ENCODE results near the gene PDIK1L.

PDIK1L gene

GRCh38 chr1:26158271-26158907, 46.8 kb downstream of the PDIK1L start:
- FAIRE-seq: no peak

DNA sequence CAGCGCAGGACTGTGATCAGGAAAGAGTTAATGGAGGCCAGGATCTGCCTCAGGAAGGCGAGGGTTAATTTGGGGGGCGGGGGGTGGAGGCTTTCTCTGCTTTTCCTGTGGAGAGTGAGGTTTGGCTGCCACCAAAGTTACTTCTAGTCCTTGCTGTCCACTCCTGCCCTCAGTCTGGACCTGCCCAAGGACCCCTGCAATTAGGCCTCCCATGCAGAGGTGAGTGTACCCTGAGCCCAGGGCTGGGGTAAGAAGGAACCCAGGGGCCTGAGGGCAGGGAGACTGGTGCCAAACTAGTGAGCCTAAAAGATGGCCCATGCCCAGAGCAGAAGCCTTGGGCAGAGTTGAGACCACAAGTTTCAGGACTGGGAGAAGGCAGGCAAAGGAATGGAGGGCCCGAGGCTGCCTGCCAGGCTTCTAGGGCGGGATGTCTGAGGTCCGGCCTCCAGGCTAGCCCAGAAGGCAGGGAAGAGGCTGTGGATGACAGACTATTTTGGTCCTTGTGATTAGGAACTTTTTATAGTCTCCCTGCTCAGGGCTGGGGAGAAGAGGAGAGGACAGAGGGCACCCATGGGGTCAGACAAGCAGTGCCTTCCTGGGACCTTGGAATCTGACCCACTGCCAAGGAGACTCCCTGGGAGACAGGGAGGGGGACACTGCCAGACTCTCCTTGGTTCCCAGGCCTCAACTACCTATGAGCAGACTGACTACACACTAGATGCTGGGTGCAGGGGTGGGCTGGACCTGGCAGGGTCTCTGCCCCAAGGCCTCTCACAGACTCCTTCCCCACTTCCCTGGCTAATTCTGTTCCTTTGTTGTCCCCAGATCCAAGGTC, 47.5 kb downstream of the PDIK1L start, which contains the start of gene FAM110D:
Gene FAM110D (plus strand): TSS at position 172 of the 835 bp plus-strand sequence. CDS start 2,213 bp downstream, outside the sequence.
- FAIRE-seq: no peak

DNA sequence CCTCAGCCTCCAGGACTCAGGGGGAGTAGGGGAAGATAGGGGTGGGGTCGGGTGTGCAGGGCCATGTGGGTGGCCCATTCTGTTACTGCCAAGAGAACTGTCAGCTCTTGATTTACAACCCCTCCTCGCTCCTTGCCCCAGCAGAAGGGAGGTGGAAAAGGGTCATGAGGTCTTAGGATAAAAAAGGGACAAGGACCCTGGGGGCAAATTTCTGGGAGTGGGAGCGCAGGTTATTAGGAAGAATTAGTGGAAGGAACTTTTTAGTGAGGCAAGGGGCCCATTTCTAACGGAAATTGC, 48.1 kb downstream of the PDIK1L start:
- FAIRE-seq: no peak

DNA sequence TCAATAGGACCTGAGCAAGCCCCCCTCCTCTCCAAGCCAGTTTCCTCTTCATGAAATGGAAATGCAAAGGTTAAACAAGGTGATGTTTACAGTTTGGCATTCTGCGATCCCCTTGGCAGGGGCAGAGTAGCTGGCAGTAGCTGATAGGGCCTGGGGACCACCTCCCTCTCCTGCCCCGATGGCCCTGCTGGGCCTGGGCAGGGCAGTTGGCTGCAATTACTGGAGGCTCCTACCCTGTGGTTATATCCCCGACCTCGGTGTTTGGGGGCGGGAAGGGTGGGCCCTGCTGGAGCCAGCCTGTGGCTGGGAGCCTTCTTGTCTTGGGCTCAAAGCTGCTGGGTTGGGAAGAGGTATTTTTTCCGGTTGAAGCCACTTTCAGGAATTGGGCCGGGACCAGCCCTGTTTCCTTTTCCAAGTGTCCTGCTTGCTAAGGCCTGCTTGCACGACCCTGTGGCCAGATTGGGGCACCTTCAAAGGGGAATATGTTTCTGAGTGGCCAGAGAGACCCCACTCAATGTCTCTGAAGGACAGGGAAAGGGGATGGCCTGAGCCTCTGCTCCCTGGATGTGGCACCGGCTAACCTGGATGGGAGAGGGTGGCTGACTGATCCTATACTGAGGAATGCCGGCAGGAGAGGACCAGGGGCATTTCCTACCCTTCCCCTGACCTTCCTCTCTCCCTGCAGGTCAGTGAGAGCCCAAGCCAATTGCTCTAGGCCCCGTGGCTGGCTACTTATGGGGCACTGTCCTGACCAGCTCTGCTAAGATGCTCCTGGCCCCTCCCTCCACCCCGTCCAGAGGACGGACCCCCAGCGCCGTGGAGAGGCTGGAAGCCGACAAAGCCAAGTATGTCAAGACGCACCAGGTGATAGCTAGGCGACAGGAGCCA, 49.1 kb downstream of the PDIK1L start:
- no peak for FAIRE-seq

DNA sequence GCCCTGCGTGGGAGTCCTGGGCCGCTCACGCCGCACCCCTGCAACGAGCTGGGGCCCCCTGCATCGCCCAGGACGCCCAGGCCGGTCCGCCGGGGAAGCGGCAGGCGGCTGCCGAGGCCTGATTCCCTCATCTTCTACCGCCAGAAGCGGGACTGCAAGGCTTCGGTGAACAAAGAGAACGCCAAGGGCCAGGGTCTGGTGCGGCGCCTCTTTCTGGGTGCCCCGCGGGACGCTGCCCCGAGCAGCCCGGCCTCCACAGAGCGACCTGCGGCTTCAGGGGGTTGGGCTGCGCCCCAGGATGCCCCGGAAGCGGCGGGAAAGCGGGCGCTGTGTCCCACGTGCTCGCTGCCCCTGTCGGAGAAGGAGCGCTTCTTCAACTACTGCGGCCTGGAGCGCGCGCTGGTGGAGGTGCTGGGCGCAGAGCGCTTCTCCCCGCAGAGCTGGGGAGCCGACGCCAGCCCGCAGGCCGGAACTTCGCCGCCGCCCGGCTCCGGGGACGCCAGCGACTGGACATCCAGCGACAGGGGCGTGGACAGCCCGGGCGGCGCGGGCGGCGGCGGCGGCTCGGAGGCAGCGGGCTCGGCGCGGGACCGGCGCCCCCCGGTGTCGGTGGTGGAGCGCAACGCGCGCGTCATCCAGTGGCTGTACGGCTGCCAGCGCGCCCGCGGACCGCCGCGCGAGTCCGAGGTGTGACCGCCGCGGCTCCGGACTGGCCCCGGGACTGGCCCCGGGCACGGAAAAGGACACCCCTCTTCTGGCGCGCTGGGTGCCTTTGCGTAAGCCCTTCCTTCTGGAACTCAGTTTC, 50.0 kb downstream of the PDIK1L start:
- FAIRE-seq: no peak

- no peak for FAIRE-seq
These were observed 50.6 kb downstream of the PDIK1L start for GRCh38 chr1:26162220-26162709.

DNA sequence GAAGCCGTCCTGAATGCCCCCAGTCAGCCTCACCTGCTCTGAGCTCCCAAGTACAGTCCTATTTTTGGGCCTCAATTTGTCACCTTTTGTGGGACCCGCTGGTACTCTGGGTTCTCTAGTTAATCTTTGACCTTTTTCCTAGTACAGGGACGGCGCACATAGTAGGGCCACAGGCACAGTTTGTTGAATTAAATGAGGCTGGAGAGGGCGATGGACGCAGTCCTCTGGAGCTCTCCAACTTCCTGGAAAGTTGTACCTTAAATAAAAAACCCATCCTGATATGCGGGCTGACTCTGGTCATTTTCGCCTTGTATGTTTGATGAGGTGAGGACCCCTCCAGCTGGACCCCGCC, 52.0 kb downstream of the PDIK1L start:
- no peak for FAIRE-seq

DNA sequence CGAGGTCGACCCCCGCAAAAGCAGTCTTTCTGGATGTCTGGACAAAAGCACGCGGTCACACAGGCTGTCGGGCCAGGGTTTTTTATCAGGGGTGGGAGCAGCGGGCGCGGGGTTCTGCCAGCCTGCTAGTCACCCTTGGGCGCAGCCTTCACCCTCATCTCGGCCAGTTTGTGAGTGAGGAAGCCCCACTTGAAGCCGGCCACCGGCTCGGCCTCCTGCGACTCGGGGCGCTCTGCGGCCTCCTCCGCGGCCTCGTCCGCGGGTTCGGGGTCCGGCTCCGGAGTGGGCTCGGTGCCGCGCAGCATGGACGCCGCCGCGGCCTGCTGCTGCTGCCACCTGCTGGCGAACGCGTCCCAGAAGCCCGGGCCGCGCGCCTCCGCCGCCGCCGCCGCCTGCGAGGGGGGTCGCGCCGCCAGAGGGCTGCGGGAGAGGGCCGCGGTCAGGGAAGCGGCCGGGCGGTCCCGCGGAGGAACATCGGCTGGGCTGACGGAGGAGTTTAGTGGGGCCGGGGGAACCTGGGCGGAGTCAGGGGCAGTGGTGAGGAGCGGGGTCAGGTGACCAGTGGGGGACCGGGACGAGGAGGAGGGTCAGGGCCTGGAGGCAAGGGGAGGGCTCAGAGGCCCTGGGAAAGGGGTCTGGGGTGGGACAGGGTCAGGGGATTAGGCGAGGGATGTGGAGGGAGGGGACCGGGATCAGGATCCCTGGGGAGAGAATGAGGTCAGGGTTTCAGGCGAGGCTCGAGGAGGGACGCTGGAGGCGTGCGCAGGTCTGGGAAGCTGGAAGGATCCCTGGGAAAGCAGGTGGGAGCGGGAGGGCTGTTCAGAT, 52.6 kb downstream of the PDIK1L start:
- no peak for FAIRE-seq

DNA sequence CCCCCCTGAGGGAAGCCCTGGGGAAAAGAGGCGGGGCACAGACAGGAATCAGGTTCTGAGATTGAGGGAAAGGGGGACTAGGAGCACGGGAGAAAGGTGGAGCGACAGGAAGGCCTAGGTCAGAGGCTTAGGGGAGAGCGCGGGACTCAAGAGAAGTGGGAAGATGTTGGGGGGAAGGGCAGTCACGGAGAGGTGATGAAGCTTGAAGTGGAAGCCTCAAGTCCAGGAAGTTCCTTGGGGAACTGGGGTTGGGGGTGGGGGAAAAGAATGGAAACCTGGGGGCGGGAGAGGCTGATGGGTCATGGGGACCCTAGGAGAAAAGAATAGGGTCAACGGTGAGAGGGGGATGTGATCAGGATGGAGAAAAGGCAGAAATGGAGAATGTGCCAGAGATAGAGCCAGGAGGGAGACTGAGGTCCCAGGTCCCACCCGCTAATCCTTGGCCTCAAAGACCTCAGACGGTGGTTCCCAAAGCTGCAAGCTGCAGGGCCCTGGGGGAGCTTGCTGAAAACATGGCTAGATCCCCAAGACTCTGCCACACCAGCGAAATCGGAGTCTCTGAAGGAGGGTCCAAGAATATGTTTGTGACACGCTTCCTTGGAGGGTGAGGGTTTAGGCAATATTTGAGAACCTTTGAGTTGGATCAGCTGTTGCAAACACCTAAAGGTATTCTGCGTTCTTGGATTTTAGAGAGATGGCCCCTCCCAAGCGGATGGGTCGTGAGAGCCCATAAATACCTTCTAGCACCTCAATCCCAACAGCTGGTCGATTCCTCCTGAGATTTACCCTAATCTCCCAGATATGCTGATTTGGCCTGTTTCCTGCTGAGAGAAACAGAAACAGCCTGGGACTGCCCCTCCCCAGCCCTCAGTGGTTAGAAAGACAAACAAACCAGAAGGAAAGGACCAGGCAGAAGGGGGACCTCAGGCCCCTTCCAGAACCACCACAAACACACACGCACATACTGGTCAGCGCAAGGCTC, 53.5 kb downstream of the PDIK1L start:
- no peak for FAIRE-seq

DNA sequence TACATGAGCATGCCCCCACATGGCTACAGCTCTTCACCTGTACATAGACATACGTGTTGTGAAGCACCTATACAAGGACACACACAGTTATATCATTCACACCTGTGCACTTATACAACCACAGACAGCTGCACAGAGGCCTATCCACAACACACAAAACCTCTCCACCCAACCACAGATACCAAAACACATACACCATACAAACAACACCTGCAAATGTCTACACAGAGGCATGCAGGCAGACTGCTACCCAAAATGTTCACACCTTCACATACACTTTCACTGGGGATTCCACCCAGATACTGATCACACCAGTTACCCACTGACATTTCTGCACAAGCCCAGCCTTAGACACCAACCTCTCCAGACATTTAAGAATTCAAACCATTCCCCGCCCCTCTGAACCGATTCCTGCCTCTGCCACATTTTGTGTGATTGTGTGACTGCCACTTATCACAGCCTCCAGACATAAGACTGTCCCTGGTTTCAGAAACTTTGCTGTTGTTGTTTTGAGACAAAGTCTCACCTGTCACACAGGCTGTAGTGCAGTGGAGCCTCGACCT, 55.2 kb downstream of the PDIK1L start:
- no peak for FAIRE-seq

DNA sequence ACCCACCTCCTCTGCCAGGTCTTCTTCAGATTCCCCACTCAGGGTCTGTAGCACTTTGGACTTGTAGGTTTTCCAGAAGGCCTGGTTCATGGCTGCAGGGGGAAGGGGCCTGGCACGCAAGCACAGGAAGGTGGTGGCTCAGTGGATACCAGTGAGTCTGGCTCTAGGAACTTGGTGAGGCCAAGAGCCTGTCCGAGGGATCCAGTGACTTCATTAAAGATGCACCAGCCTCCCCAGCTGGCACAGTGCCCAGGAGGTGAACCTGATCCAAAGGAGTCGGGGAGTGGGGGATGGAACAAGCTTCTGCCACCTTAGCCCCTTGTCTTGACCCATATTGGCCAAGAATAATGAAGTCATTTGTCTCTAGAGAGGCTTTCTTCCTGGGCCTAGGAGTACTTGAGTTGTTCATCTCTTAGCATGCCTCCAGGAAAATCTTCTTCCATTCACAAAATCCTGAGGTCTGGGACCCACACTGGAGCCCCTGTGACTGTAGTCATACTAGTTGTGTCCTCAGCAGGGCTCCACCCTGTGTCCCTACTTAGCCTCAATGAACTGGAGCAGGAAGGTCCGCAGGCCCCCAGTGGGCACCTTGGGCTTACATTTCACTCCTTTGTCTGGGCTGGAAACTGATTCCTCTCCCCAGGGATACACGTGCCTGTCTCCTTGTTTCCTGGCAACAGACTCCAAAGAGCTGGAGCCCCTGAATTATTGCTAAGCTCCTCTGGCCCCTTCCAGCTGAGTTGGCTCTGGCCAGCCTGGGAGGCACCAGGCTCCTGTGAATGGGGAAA, 57.0 kb downstream of the PDIK1L start, which contains the start of gene C1orf232:
Gene C1orf232 (minus strand): TSS at position 554 of the 788 bp plus-strand sequence. CDS start 464 bp downstream, at position 90.
- FAIRE-seq: no peak

GRCh38 chr1:26169198-26169554, 57.6 kb downstream of the PDIK1L start:
- FAIRE-seq: no peak

- no peak for FAIRE-seq
These were observed 58.2 kb downstream of the PDIK1L start, which contains the start of gene ZNF593 for GRCh38 chr1:26169669-26170471. TSS of gene ZNF593 (plus strand) at chr1:26169908. CDS start at chr1:26169984, 76 bp downstream.

- no peak for FAIRE-seq
These were observed 58.8 kb downstream of the PDIK1L start for GRCh38 chr1:26170472-26170821.

DNA sequence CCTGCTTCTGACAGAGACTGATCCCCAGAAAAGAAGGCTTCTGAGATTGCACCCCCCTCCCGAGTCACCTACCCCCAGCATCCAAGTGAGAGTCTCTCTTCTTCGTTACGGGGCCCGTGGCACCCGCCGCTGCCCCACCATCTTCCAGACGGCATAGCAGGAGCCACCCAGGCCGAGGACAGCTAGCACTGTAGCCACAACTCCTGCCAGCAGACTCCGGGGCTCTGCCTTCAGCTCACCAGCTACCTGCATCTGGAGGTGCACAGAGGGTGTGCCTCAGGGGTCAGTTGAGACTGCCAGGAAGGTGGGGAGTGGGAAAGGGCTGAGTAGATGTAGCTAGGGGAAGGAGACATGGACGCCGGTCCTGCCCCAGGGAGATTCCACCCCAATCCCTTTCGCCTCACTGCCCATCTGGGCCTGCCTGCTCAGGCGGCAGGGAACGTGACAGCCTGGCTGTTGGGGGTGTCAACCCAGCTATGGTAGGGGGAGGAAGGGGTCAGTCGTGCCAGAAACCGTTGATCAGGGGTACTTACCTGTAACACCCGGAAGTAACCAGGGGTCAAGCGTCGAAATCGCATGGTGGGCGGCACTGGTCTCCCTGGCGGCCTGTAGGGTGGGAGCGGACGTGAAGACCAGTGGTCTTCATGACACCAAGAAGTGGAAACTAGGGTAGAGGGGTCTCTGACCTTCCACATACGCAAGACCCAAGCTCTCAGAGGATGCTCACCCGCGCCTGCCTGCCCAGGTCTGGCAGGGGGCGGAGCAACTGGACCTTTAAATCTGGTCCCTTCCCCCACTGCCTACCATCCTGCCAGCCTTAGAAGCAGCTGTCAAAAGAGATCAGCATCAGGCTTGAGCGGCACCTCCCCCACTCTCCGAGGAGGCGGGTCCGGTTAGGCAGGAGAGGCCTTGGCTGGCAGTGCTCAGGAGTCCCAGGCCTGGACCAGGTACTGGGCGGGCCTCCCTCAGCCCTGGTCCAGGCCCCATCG, 59.8 kb downstream of the PDIK1L start, which contains the start of gene ZNF593OS:
Gene ZNF593OS (minus strand): TSS at position 749 of the 989 bp plus-strand sequence. CDS start 171 bp downstream, at position 578.
- FAIRE-seq: no peak
